Measurements from ENCODE around the gene MDFI.

Gene MDFI

GRCh38 chr6:41687501-41688175 lies 49.4 kb downstream of the MDFI start:
- DNase-seq = no peak
- Histone ChIP-seq H3K27me3 (replicated peaks; ENCODE audit: control insufficient read depth, insufficient read depth, low read length, poor library complexity, severe bottlenecking) (no peaks in the 10 kb centered on the region), H3K36me3 (ENCODE audit: control insufficient read depth, insufficient read depth, low read length) (peaks cover 30% of the 10 kb centered on the region)

GRCh38 chr6:41688256-41688965 lies 50.1 kb downstream of the MDFI start:
- H3K27me3 ChIP-seq (replicated peaks; ENCODE audit: control insufficient read depth, insufficient read depth, low read length, poor library complexity, severe bottlenecking) = no peaks in the 10 kb centered on the region
- H3K27ac ChIP-seq (ENCODE audit: insufficient read depth, low read length, poor library complexity, severe bottlenecking) = no peak overlapping the region
- H3K4me3 ChIP-seq (ENCODE audit: insufficient read depth, low read depth, low read length, poor library complexity, severe bottlenecking) = no peak overlapping the region
- peaks cover 30% of the 10 kb centered on the region for H3K36me3 ChIP-seq (ENCODE audit: control insufficient read depth, insufficient read depth, low read length)
- peaks cover 7% of the 10 kb centered on the region for H3K4me1 ChIP-seq (ENCODE audit: control insufficient read depth, insufficient read depth, low read length, poor library complexity, severe bottlenecking)
- no peaks in the 10 kb centered on the region for H3K9me3 ChIP-seq (ENCODE audit: control insufficient read depth, low read length)
- no peak for DNase-seq

More at GRCh38 chr6:41687501-41688175, 49.4 kb downstream of the MDFI start:
- no peaks in the 10 kb centered on the region for H3K9me3 ChIP-seq (ENCODE audit: control insufficient read depth, low read length)
- H3K27ac ChIP-seq (ENCODE audit: insufficient read depth, low read length, poor library complexity, severe bottlenecking) = no peak overlapping the region
- H3K4me1 ChIP-seq (ENCODE audit: control insufficient read depth, insufficient read depth, low read length, poor library complexity, severe bottlenecking) = peaks cover 12% of the 10 kb centered on the region
- H3K4me3 ChIP-seq (ENCODE audit: insufficient read depth, low read depth, low read length, poor library complexity, severe bottlenecking) = no peak overlapping the region

GRCh38 chr6:41689171-41690008 lies 51.1 kb downstream of the MDFI start:
- no peak overlapping the region for H3K4me3 ChIP-seq (ENCODE audit: insufficient read depth, low read depth, low read length, poor library complexity, severe bottlenecking)
- H3K36me3 ChIP-seq (ENCODE audit: control insufficient read depth, insufficient read depth, low read length) = peaks cover 30% of the 10 kb centered on the region
- H3K4me1 ChIP-seq (ENCODE audit: control insufficient read depth, insufficient read depth, low read length, poor library complexity, severe bottlenecking) = no peaks in the 10 kb centered on the region
- no peaks in the 10 kb centered on the region for H3K9me3 ChIP-seq (ENCODE audit: control insufficient read depth, low read length)
- DNase-seq = no peak
- no peaks in the 10 kb centered on the region for H3K27me3 ChIP-seq (replicated peaks; ENCODE audit: control insufficient read depth, insufficient read depth, low read length, poor library complexity, severe bottlenecking)
- H3K27ac ChIP-seq (ENCODE audit: insufficient read depth, low read length, poor library complexity, severe bottlenecking) = no peak overlapping the region

- no peak overlapping the region for H3K27ac ChIP-seq (ENCODE audit: insufficient read depth, low read length, poor library complexity, severe bottlenecking)
- no peaks in the 10 kb centered on the region for H3K27me3 ChIP-seq (replicated peaks; ENCODE audit: control insufficient read depth, insufficient read depth, low read length, poor library complexity, severe bottlenecking)
- H3K9me3 ChIP-seq (ENCODE audit: control insufficient read depth, low read length) = no peaks in the 10 kb centered on the region
- DNase-seq = no peak
- no peak overlapping the region for H3K4me3 ChIP-seq (ENCODE audit: insufficient read depth, low read depth, low read length, poor library complexity, severe bottlenecking)
- H3K4me1 ChIP-seq (ENCODE audit: control insufficient read depth, insufficient read depth, low read length, poor library complexity, severe bottlenecking) = no peaks in the 10 kb centered on the region
- peaks cover 24% of the 10 kb centered on the region for H3K36me3 ChIP-seq (ENCODE audit: control insufficient read depth, insufficient read depth, low read length)
These were observed 52.5 kb downstream of the MDFI start for GRCh38 chr6:41690541-41691330.

- no peak overlapping the region for H3K4me3 ChIP-seq (ENCODE audit: insufficient read depth, low read depth, low read length, poor library complexity, severe bottlenecking)
- no peaks in the 10 kb centered on the region for H3K27me3 ChIP-seq (replicated peaks; ENCODE audit: control insufficient read depth, insufficient read depth, low read length, poor library complexity, severe bottlenecking)
- H3K9me3 ChIP-seq (ENCODE audit: control insufficient read depth, low read length) = no peaks in the 10 kb centered on the region
- peaks cover 24% of the 10 kb centered on the region for H3K36me3 ChIP-seq (ENCODE audit: control insufficient read depth, insufficient read depth, low read length)
- no peak for DNase-seq
- H3K4me1 ChIP-seq (ENCODE audit: control insufficient read depth, insufficient read depth, low read length, poor library complexity, severe bottlenecking) = no peaks in the 10 kb centered on the region
- no peak overlapping the region for H3K27ac ChIP-seq (ENCODE audit: insufficient read depth, low read length, poor library complexity, severe bottlenecking)
These were observed 53.3 kb downstream of the MDFI start for GRCh38 chr6:41691426-41692079.

GRCh38 chr6:41692080-41692675 lies 53.9 kb downstream of the MDFI start:
- Histone ChIP-seq H3K27ac (ENCODE audit: insufficient read depth, low read length, poor library complexity, severe bottlenecking) (no peak overlapping the region), H3K36me3 (ENCODE audit: control insufficient read depth, insufficient read depth, low read length) (peaks cover 21% of the 10 kb centered on the region), H3K4me1 (ENCODE audit: control insufficient read depth, insufficient read depth, low read length, poor library complexity, severe bottlenecking) (no peaks in the 10 kb centered on the region), H3K27me3 (replicated peaks; ENCODE audit: control insufficient read depth, insufficient read depth, low read length, poor library complexity, severe bottlenecking) (no peaks in the 10 kb centered on the region), H3K9me3 (ENCODE audit: control insufficient read depth, low read length) (no peaks in the 10 kb centered on the region), H3K4me3 (ENCODE audit: insufficient read depth, low read depth, low read length, poor library complexity, severe bottlenecking) (no peak overlapping the region)
- no peak for DNase-seq

- peaks cover 19% of the 10 kb centered on the region for H3K36me3 ChIP-seq (ENCODE audit: control insufficient read depth, insufficient read depth, low read length)
- H3K27ac ChIP-seq (ENCODE audit: insufficient read depth, low read length, poor library complexity, severe bottlenecking) = no peak overlapping the region
- H3K27me3 ChIP-seq (replicated peaks; ENCODE audit: control insufficient read depth, insufficient read depth, low read length, poor library complexity, severe bottlenecking) = no peaks in the 10 kb centered on the region
- no peaks in the 10 kb centered on the region for H3K9me3 ChIP-seq (ENCODE audit: control insufficient read depth, low read length)
- no peak for DNase-seq
- H3K4me1 ChIP-seq (ENCODE audit: control insufficient read depth, insufficient read depth, low read length, poor library complexity, severe bottlenecking) = no peaks in the 10 kb centered on the region
- H3K4me3 ChIP-seq (ENCODE audit: insufficient read depth, low read depth, low read length, poor library complexity, severe bottlenecking) = no peak overlapping the region
These were observed 54.5 kb downstream of the MDFI start for GRCh38 chr6:41692730-41693129.

- Histone ChIP-seq H3K4me3 (ENCODE audit: insufficient read depth, low read depth, low read length, poor library complexity, severe bottlenecking) (no peak overlapping the region), H3K9me3 (ENCODE audit: control insufficient read depth, low read length) (no peaks in the 10 kb centered on the region), H3K4me1 (ENCODE audit: control insufficient read depth, insufficient read depth, low read length, poor library complexity, severe bottlenecking) (no peaks in the 10 kb centered on the region), H3K27me3 (replicated peaks; ENCODE audit: control insufficient read depth, insufficient read depth, low read length, poor library complexity, severe bottlenecking) (no peaks in the 10 kb centered on the region), H3K27ac (ENCODE audit: insufficient read depth, low read length, poor library complexity, severe bottlenecking) (no peak overlapping the region), H3K36me3 (ENCODE audit: control insufficient read depth, insufficient read depth, low read length) (peaks cover 11% of the 10 kb centered on the region)
- no peak for DNase-seq
These were observed 55.3 kb downstream of the MDFI start for GRCh38 chr6:41693281-41694240.
